ENCODE measurements around the gene SNCG. TPM values are rescaled to one million over a fixed set of nuclear protein-coding genes. Genes with fewer than 3 reads are reported as not detected.
A peak's percentile ranks its signal among the peaks of the same experiment; 100 is the strongest.
"Not testable (repeated sequence)": the region's sequence is repeated elsewhere in the genome, so short reads cannot be mapped to it uniquely, and the experiment has no call there.

SNCG gene
- not detected for total RNA-seq

- ATAC-seq (replicated peaks in 1 of 2), result no peak
- no peak within 1 kb of the TSS for H3K4me3 Mint-ChIP-seq
- H3K36me3 Mint-ChIP-seq (ENCODE audit: insufficient read depth in 2 of 2), result no peaks in the 10 kb centered on the region
- no peak for DNase-seq
- no peaks in the 10 kb centered on the region for H3K4me1 Mint-ChIP-seq (ENCODE audit: low read depth)
- H3K9me3 Mint-ChIP-seq, result no peaks in the 10 kb centered on the region
- no peak within 1 kb of the TSS for H3K27ac Mint-ChIP-seq
- H3K27me3 Mint-ChIP-seq (ENCODE audit: low read depth), result no peaks in the 10 kb centered on the region
Measured at GRCh38 chr10:86958116-86958900, at the start of gene SNCG. Gene SNCG (plus strand): TSS chr10:86958599. CDS start chr10:86958698, 99 bp downstream.

- Mint-ChIP-seq H3K9me3 (no peaks in the 10 kb centered on the region), H3K27me3 (ENCODE audit: low read depth) (no peaks in the 10 kb centered on the region), H3K4me1 (ENCODE audit: low read depth) (no peaks in the 10 kb centered on the region), H3K4me3 (no peak overlapping the region), H3K27ac (no peak overlapping the region), H3K36me3 (ENCODE audit: insufficient read depth in 2 of 2) (peaks cover 2% of the 10 kb centered on the region in 2 donors)
- ATAC-seq (replicated peaks in 1 of 2), result no peak
- no peak for DNase-seq
Measured at GRCh38 chr10:86914734-86915133, 43.7 kb upstream of the SNCG start.

GRCh38 chr10:86918022-86918471 lies 40.4 kb upstream of the SNCG start:
- H3K36me3 Mint-ChIP-seq (ENCODE audit: insufficient read depth in 2 of 2), result peaks cover 2% of the 10 kb centered on the region in 2 donors
- H3K27me3 Mint-ChIP-seq (ENCODE audit: low read depth), result no peaks in the 10 kb centered on the region
- DNase-seq (no peak), ATAC-seq (replicated peaks in 1 of 2) (no peak)
- H3K27ac Mint-ChIP-seq, result no peak overlapping the region
- no peaks in the 10 kb centered on the region for H3K9me3 Mint-ChIP-seq
- H3K4me1 Mint-ChIP-seq (ENCODE audit: low read depth), result no peaks in the 10 kb centered on the region
- no peak overlapping the region for H3K4me3 Mint-ChIP-seq

GRCh38 chr10:86922553-86922961 lies 35.8 kb upstream of the SNCG start:
- Mint-ChIP-seq H3K36me3 (ENCODE audit: insufficient read depth in 2 of 2) (peaks cover 2 to 5% of the 10 kb centered on the region in 2 donors), H3K4me1 (ENCODE audit: low read depth) (no peaks in the 10 kb centered on the region), H3K9me3 (no peaks in the 10 kb centered on the region), H3K27ac (no peak overlapping the region), H3K4me3 (no peak overlapping the region), H3K27me3 (ENCODE audit: low read depth) (no peaks in the 10 kb centered on the region)
- DNase-seq (no peak), ATAC-seq (replicated peaks in 1 of 2) (no peak)

GRCh38 chr10:86929468-86930380 lies 28.7 kb upstream of the SNCG start:
- Mint-ChIP-seq H3K27ac (no peak overlapping the region), H3K4me1 (ENCODE audit: low read depth) (no peaks in the 10 kb centered on the region), H3K9me3 (no peaks in the 10 kb centered on the region), H3K4me3 (no peak overlapping the region), H3K36me3 (ENCODE audit: insufficient read depth in 2 of 2) (no peaks in the 10 kb centered on the region), H3K27me3 (ENCODE audit: low read depth) (no peaks in the 10 kb centered on the region)
- ATAC-seq (replicated peaks in 1 of 2) (no peak), DNase-seq (no peak)

GRCh38 chr10:86931872-86932271 lies 26.5 kb upstream of the SNCG start:
- no peak for ATAC-seq (replicated peaks in 1 of 2)
- no peak overlapping the region for H3K27ac Mint-ChIP-seq

GRCh38 chr10:86932674-86933073 lies 25.7 kb upstream of the SNCG start:
- no peaks in the 10 kb centered on the region for H3K9me3 Mint-ChIP-seq
- ATAC-seq (replicated peaks in 1 of 2) (no peak), DNase-seq (no peak)
- H3K4me1 Mint-ChIP-seq (ENCODE audit: low read depth), result no peaks in the 10 kb centered on the region
- H3K27me3 Mint-ChIP-seq (ENCODE audit: low read depth), result no peaks in the 10 kb centered on the region
- H3K27ac Mint-ChIP-seq, result no peak overlapping the region
- H3K36me3 Mint-ChIP-seq (ENCODE audit: insufficient read depth in 2 of 2), result no peaks in the 10 kb centered on the region
- H3K4me3 Mint-ChIP-seq, result no peak overlapping the region

More at GRCh38 chr10:86931872-86932271, 26.5 kb upstream of the SNCG start:
- no peaks in the 10 kb centered on the region for H3K9me3 Mint-ChIP-seq
- no peak for DNase-seq
- H3K27me3 Mint-ChIP-seq (ENCODE audit: low read depth), result no peaks in the 10 kb centered on the region
- no peaks in the 10 kb centered on the region for H3K4me1 Mint-ChIP-seq (ENCODE audit: low read depth)
- no peaks in the 10 kb centered on the region for H3K36me3 Mint-ChIP-seq (ENCODE audit: insufficient read depth in 2 of 2)
- no peak overlapping the region for H3K4me3 Mint-ChIP-seq

GRCh38 chr10:86934162-86934711 lies 24.2 kb upstream of the SNCG start:
- not testable (repeated sequence) for H3K27me3 Mint-ChIP-seq (ENCODE audit: low read depth); ATAC-seq (replicated peaks in 1 of 2); H3K4me3 Mint-ChIP-seq; H3K9me3 Mint-ChIP-seq; H3K36me3 Mint-ChIP-seq (ENCODE audit: insufficient read depth in 2 of 2); H3K4me1 Mint-ChIP-seq (ENCODE audit: low read depth); DNase-seq; H3K27ac Mint-ChIP-seq

- Mint-ChIP-seq H3K27me3 (ENCODE audit: low read depth) (no peaks in the 10 kb centered on the region), H3K27ac (no peak overlapping the region), H3K4me1 (ENCODE audit: low read depth) (no peaks in the 10 kb centered on the region), H3K36me3 (ENCODE audit: insufficient read depth in 2 of 2) (no peaks in the 10 kb centered on the region), H3K9me3 (no peaks in the 10 kb centered on the region), H3K4me3 (no peak overlapping the region)
- no peak for DNase-seq
- ATAC-seq (replicated peaks in 1 of 2), result no peak
Measured at GRCh38 chr10:86936661-86937501, 21.5 kb upstream of the SNCG start.

GRCh38 chr10:86937502-86938154 lies 20.8 kb upstream of the SNCG start:
- Mint-ChIP-seq H3K4me3 (no peak overlapping the region), H3K27me3 (ENCODE audit: low read depth) (no peaks in the 10 kb centered on the region), H3K4me1 (ENCODE audit: low read depth) (no peaks in the 10 kb centered on the region), H3K27ac (no peak overlapping the region), H3K36me3 (ENCODE audit: insufficient read depth in 2 of 2) (no peaks in the 10 kb centered on the region), H3K9me3 (no peaks in the 10 kb centered on the region)
- DNase-seq (no peak), ATAC-seq (replicated peaks in 1 of 2) (no peak)

GRCh38 chr10:86938260-86938659 lies 20.1 kb upstream of the SNCG start:
- no peak for DNase-seq
- H3K27ac Mint-ChIP-seq, result no peak overlapping the region
- no peaks in the 10 kb centered on the region for H3K36me3 Mint-ChIP-seq (ENCODE audit: insufficient read depth in 2 of 2)
- no peaks in the 10 kb centered on the region for H3K27me3 Mint-ChIP-seq (ENCODE audit: low read depth)
- ATAC-seq (replicated peaks in 1 of 2), result no peak
- H3K4me3 Mint-ChIP-seq, result no peak overlapping the region
- H3K4me1 Mint-ChIP-seq (ENCODE audit: low read depth), result no peaks in the 10 kb centered on the region
- H3K9me3 Mint-ChIP-seq, result no peaks in the 10 kb centered on the region

- H3K27me3 Mint-ChIP-seq (ENCODE audit: low read depth); DNase-seq; H3K4me1 Mint-ChIP-seq (ENCODE audit: low read depth); H3K9me3 Mint-ChIP-seq; ATAC-seq (replicated peaks in 1 of 2); H3K27ac Mint-ChIP-seq; H3K36me3 Mint-ChIP-seq (ENCODE audit: insufficient read depth in 2 of 2): not testable (repeated sequence)
- H3K4me3 Mint-ChIP-seq, result peak overlapping the region in 1 of 2 donors; percentile 75
Measured at GRCh38 chr10:86940076-86940475, 18.3 kb upstream of the SNCG start.
